H1 (cell line): Measurements from ENCODE around the gene HLTF.

Experiments
- CBX8 ChIP-seq: fragments of 300-800, 300-1000 bp; sonication (generic); IDR thresholded peaks from 2 replicates; pipeline ENCODE4 v1.7.1; 2016; ENCODE audit warnings: low read depth, low read length, borderline replicate concordance
- CHD1 ChIP-seq: IDR thresholded peaks from 2 replicates; pipeline ENCODE4 v1.6.1; 2012; ENCODE audit warnings: low read depth, low read length, improper control_type of control experiment
- CREB1 ChIP-seq: IDR thresholded peaks from 2 replicates; pipeline ENCODE4 v1.6.1; 2012; ENCODE audit warnings: inconsistent platforms
- EP300 ChIP-seq, 2 experiments: IDR thresholded peaks; 1 replicate in 1 of 2; 2 replicates in 1 of 2; pipeline ENCODE4 v1.6.1; 2011 to 2012; ENCODE audit warnings: low read depth in 2 of 2, low read length in 2 of 2, mild to moderate bottlenecking in 2 of 2, borderline replicate concordance in 1 of 2, inconsistent platforms in 1 of 2, moderate library complexity in 1 of 2
- EZH2 ChIP-seq: fragments of 200-600 bp; sonication (generic); IDR thresholded peaks from 2 replicates; pipeline ENCODE4 v1.7.1; 2012; ENCODE audit warnings: low read depth, mild to moderate bottlenecking, moderate library complexity, low read length, inconsistent platforms; ENCODE audit not compliant: severe bottlenecking
- JUN ChIP-seq: IDR thresholded peaks from 2 replicates; pipeline ENCODE4 v1.6.1; 2011; ENCODE audit warnings: low read depth, mild to moderate bottlenecking, improper control_type of control experiment, low read length
- POLR2A ChIP-seq, 2 experiments: IDR thresholded peaks; 1 replicate in 1 of 2; 2 replicates in 1 of 2; pipeline ENCODE4 v1.6.1; 2011; ENCODE audit warnings: low read depth in 2 of 2, low read length in 2 of 2, mild to moderate bottlenecking in 2 of 2; ENCODE audit errors: control extremely low read depth in 1 of 2
- RBBP5 ChIP-seq: IDR thresholded peaks from 2 replicates; pipeline ENCODE4 v1.7.1; 2012; ENCODE audit warnings: low read depth, mild to moderate bottlenecking, inconsistent platforms, low read length, moderate library complexity, borderline replicate concordance
- SP2 ChIP-seq: IDR thresholded peaks from 2 replicates; pipeline ENCODE4 v1.6.1; 2012; ENCODE audit warnings: mild to moderate bottlenecking, low read length, inconsistent platforms
- ZNF274 ChIP-seq: IDR thresholded peaks from 2 replicates; pipeline ENCODE4 v1.7.0; 2012; ENCODE audit warnings: low read length, borderline replicate concordance; ENCODE audit errors: extremely low read depth
- TF ChIP-seq, protein P1 (sequence below): IDR thresholded peaks from 2 replicates; pipeline ENCODE4 v1.6.1; 2012; ENCODE audit warnings: inconsistent platforms
- TF ChIP-seq, protein P2 (sequence below), 3 experiments: IDR thresholded peaks; 1 replicate in 2 of 3; 2 replicates in 1 of 3; pipeline versions ENCODE4 v1.5.1 to v1.6.1; 2011; ENCODE audit warnings: low read length in 3 of 3, mild to moderate bottlenecking in 3 of 3, inconsistent platforms in 2 of 3, low read depth in 1 of 3, moderate library complexity in 1 of 3; ENCODE audit not compliant: insufficient read depth in 1 of 3; ENCODE audit errors: control extremely low read depth in 1 of 3

DNA sequence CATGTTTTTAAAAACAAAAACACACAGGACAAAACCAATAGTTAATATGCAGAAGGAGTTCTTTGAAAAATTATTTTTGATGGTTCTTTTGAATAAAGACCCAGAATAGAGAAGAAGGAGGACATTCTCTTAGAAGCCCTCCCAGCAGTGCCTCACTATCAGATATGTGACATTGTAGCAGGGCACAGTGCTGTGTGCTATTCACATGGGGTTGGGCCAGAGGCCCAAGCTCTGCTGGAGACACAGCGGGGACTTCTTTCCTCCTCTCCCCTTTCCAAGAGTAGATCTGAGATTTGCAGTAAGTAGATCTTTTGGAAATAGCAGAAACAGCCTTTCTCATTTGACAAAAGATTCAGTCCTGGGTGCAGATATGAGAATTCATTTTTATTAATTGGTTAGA, 88.7 kb downstream of the HLTF start:
- TF ChIP-seq, protein P1, sequence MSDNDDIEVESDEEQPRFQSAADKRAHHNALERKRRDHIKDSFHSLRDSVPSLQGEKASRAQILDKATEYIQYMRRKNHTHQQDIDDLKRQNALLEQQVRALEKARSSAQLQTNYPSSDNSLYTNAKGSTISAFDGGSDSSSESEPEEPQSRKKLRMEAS: no peak
- TF ChIP-seq, protein P2, sequence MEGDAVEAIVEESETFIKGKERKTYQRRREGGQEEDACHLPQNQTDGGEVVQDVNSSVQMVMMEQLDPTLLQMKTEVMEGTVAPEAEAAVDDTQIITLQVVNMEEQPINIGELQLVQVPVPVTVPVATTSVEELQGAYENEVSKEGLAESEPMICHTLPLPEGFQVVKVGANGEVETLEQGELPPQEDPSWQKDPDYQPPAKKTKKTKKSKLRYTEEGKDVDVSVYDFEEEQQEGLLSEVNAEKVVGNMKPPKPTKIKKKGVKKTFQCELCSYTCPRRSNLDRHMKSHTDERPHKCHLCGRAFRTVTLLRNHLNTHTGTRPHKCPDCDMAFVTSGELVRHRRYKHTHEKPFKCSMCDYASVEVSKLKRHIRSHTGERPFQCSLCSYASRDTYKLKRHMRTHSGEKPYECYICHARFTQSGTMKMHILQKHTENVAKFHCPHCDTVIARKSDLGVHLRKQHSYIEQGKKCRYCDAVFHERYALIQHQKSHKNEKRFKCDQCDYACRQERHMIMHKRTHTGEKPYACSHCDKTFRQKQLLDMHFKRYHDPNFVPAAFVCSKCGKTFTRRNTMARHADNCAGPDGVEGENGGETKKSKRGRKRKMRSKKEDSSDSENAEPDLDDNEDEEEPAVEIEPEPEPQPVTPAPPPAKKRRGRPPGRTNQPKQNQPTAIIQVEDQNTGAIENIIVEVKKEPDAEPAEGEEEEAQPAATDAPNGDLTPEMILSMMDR (IDR thresholded peaks at IDR 0.05; ENCODE audit: control extremely low read depth in 1 of 3, insufficient read depth in 1 of 3, low read depth in 1 of 3, low read length in 3 of 3): no peak
- TF ChIP-seq SP2 (no peak), EP300 (IDR thresholded peaks at IDR 0.05; ENCODE audit: borderline replicate concordance in 1 of 2, low read depth in 2 of 2, low read length in 2 of 2) (no peak), CREB1 (no peak), EZH2 (no peak), ZNF274 (no peak), JUN (no peak), CBX8 (no peak), CHD1 (no peak), RBBP5 (no peak), POLR2A (IDR thresholded peaks at IDR 0.05; ENCODE audit: control extremely low read depth in 1 of 2, low read depth in 2 of 2, low read length in 2 of 2) (no peak)
